Upper lobe of left lung (tissue), 4 donors: ENCODE measurements around the gene OR4D5.

Experiments
- CTCF ChIP-seq, 6 experiments: fragments of 450-650 bp in 4 of 6; fragments of 200-600 bp in 2 of 6; sonication (generic) in 2 of 6; IDR thresholded peaks; one replicate each; pipeline ENCODE4 v1.5.1; 2016 to 2019; ENCODE audit warnings: antibody characterized with exemption in 6 of 6
- EP300 ChIP-seq, 4 donors: sonication (generic); formaldehyde crosslinking; IDR thresholded peaks; one replicate each; pipeline ENCODE4 v1.5.1; 2017; ENCODE audit warnings: antibody characterized with exemption in 4 of 4, control low read depth in 2 of 4
- POLR2A ChIP-seq, 4 donors: fragments of 450-650 bp; IDR thresholded peaks; one replicate each; pipeline ENCODE4 v1.5.1; 2016 to 2017; ENCODE audit warnings: antibody characterized with exemption in 4 of 4, mild to moderate bottlenecking in 2 of 4
- POLR2AphosphoS5 ChIP-seq, 2 donors: sonication (generic); formaldehyde crosslinking; IDR thresholded peaks; one replicate each; pipeline ENCODE4 v1.5.1; 2017; ENCODE audit warnings: antibody characterized with exemption in 2 of 2

GRCh38 chr11:123942413-123942812, 3.0 kb downstream of the OR4D5 start:
- TF ChIP-seq CTCF (IDR thresholded peaks at IDR 0.05) (no peak), POLR2A (IDR thresholded peaks at IDR 0.05) (no peak), EP300 (IDR thresholded peaks at IDR 0.05) (no peak), POLR2AphosphoS5 (IDR thresholded peaks at IDR 0.05) (no peak)
